ENCODE data around the gene TRIO. TPM values are rescaled to one million over a fixed set of nuclear protein-coding genes. Genes with fewer than 3 reads are reported as not detected.

TRIO gene
- total and polyA plus RNA-seq, 10 of the 15 experiments (the other 5 are each of a cell fraction or from before 2014, with no cell fraction given) = 5.1 to 96.4 (median 44.6) TPM

- Histone ChIP-seq H3K4me1 (ENCODE audit: control insufficient read depth, insufficient read depth, low read length) (peaks cover 5% of the 10 kb centered on the region), H3K4me3 (no peak overlapping the region), H4K20me1 (ENCODE audit: control insufficient read depth, insufficient read depth) (no peaks in the 10 kb centered on the region), H3K36me3 (ENCODE audit: control insufficient read depth in 2 of 2, insufficient read depth in 2 of 2, low read length in 1 of 2) (peaks cover 2% of the 10 kb centered on the region in 2 experiments; a peak in 3 of 4 replicates), H3K4me2 (ENCODE audit: control insufficient read depth, insufficient read depth) (no peak overlapping the region), H3K9ac (ENCODE audit: control insufficient read depth, insufficient read depth, low read length) (no peak overlapping the region), H3K27ac (ENCODE audit: control insufficient read depth, insufficient read depth) (no peak overlapping the region), H3K27me3 (replicated peaks in 1 of 2; ENCODE audit: control insufficient read depth in 2 of 2, insufficient read depth in 2 of 2, low read length in 1 of 2) (no peaks in the 10 kb centered on the region), H2AFZ (ENCODE audit: control insufficient read depth, low read depth, low read length) (no peak overlapping the region), H3K79me2 (ENCODE audit: control insufficient read depth, insufficient read depth, low read length) (peaks cover 77% of the 10 kb centered on the region), H3K9me3 (replicated peaks; ENCODE audit: control insufficient read depth, insufficient read depth, low read length) (no peaks in the 10 kb centered on the region)
- DNase-seq (ENCODE audit: low read depth, low spot score) = no peak
- ATAC-seq = no peak
- in situ Hi-C loops (cut with MboI) (no loop called here), intact Hi-C loops (cut with micrococcal nuclease; ENCODE audit: unreplicated experiment) (no loop called here)
- ChIA-PET POLR2A (interaction anchor here (0.6 to 1.3 kb wide), 2 partner anchors 10 to 13 kb away, joined by 3 to 4 read pairs; no protein-coding TSS in a partner anchor), CTCF (interaction anchor here (3.0 to 3.8 kb wide), 2 partner anchors 10 to 27 kb away, joined by 12 to 20 read pairs; no protein-coding TSS in a partner anchor), SMC1A (ENCODE audit: uncharacterized antibody, unreplicated experiment) (interaction anchor here (0.7 to 3.1 kb wide), 5 partner anchors 10 to 41 kb away, joined by 3 to 9 read pairs (median 4); no protein-coding TSS in a partner anchor), RAD21 (ENCODE audit: unreplicated experiment) (no interaction called here)
- no peak for FAIRE-seq
- 97% methylated on average over 7 of the region's 7 CpGs for WGBS (ENCODE audit: insufficient coverage, insufficient replicate concordance, low lambda C conversion rate, missing lambda C conversion rate)
- BruUV-seq (replicated peaks) = no TSS peak
- no peak for TF ChIP-seq ZNF274 (IDR thresholded peaks at IDR 0.05; ENCODE audit: insufficient read depth, insufficient read length)
- TF ChIP-seq CHD1 (IDR thresholded peaks at IDR 0.05; ENCODE audit: low read depth, low read length) = no peak
- no peak for TF ChIP-seq SUZ12 (IDR thresholded peaks at IDR 0.05; ENCODE audit: unreplicated experiment)
- no peak for TF ChIP-seq PBX3 (IDR thresholded peaks at IDR 0.05; ENCODE audit: insufficient replicate concordance, low read depth, low read length)
- no peak for TF ChIP-seq ESRRA (IDR thresholded peaks at IDR 0.05; ENCODE audit: low read length)
- TF ChIP-seq, protein P1, sequence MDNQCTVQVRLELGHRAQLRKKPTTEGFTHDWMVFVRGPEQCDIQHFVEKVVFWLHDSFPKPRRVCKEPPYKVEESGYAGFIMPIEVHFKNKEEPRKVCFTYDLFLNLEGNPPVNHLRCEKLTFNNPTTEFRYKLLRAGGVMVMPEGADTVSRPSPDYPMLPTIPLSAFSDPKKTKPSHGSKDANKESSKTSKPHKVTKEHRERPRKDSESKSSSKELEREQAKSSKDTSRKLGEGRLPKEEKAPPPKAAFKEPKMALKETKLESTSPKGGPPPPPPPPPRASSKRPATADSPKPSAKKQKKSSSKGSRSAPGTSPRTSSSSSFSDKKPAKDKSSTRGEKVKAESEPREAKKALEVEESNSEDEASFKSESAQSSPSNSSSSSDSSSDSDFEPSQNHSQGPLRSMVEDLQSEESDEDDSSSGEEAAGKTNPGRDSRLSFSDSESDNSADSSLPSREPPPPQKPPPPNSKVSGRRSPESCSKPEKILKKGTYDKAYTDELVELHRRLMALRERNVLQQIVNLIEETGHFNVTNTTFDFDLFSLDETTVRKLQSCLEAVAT (IDR thresholded peaks at IDR 0.05) = no peak
- no peak for TF ChIP-seq ZNF592 (IDR thresholded peaks at IDR 0.05)
- TF ChIP-seq CUX1 (IDR thresholded peaks at IDR 0.05; ENCODE audit: insufficient replicate concordance, low read depth, low read length) = no peak
- TF ChIP-seq SP1 (IDR thresholded peaks at IDR 0.05; ENCODE audit: low read depth, low read length) = no peak
- TF ChIP-seq POU2F2 (IDR thresholded peaks at IDR 0.05; ENCODE audit: borderline replicate concordance, low read depth, low read length) = no peak
- no peak for TF ChIP-seq SMARCA5 (IDR thresholded peaks at IDR 0.05)
- no peak for TF ChIP-seq NR2F1 (conservative IDR thresholded peaks at IDR 0.05)
These were observed 99.8 kb downstream of the TRIO start for GRCh38 chr5:14242871-14243383.
